HG02970 (cell line): ENCODE measurements around the gene SPATA22.
"Not testable (repeated sequence)": the region's sequence is repeated elsewhere in the genome, so short reads cannot be mapped to it uniquely, and the experiment has no call there.

Source experiments
- ATAC-seq: cut with Tn5 transposase; IDR thresholded peaks from one replicate; pipeline ENCODE4 v1.9.1; 2021; ENCODE audit warnings: mild to moderate bottlenecking, moderate library complexity, moderate number of reproducible peaks; ENCODE audit not compliant: unreplicated experiment, low FRiP score

SPATA22 gene

DNA sequence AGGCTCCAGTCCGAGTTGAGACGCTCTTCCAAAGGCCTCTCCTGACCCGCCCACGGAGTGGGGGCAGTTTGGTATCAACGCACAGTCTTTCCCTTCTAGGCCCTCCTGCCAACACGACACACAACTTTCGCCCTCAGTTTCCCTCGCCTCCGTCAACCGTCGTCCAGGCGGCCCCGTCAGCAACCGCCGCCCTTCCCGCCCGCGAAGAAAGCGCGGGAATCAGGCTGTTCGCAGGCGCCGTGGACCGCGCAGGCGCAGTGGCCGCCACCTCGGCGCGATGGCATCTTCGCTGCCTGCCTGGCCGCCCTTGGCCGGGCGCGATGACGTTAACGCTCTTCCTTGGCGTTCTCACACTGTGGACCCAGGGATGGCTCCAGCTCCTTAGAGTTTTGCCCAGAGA, at the start of gene SPATA22:
TSS of gene SPATA22 (minus strand) at position 221 of the 400 bp plus-strand sequence. CDS start 2,494 bp downstream, outside the sequence.
- ATAC-seq = no peak

DNA sequence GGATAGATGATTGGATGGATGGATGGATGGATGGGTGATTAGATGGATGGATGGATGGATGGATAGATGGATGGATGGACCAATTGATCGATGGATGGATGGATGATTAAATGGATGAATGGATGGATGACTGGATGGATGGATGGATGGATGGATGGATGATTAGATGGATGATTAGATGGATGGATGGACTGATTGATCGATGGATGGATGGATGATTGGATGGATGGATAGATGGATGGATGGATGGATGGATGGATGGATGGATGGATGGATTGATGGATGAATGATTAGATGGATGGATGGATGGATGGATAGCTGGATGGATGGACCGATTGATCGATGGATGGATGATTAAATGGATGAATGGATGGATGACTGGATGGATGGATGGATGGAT, 47.9 kb upstream of the SPATA22 start:
- ATAC-seq = not testable (repeated sequence)

DNA sequence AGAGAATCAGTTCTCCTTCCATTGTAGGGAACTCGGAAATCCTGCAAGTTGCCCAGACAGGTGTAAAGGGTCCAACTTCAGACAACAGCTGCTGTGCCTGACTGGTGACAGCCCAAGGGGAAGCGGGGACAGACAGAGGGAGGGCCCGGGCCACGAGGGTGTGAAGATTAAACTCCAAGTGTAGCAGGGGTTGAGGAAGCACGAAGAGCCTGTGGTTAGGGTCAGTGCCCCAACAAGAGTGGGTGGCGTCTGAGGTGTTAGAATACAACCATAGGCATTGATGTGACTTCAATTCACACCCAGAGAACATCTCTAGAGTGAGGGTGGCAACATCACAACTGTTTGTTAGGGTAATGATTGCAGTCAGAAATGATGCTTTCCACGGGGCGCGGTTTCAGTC, 43.3 kb upstream of the SPATA22 start:
- ATAC-seq = no peak

- ATAC-seq = not testable (repeated sequence)
These were observed 42.5 kb upstream of the SPATA22 start for GRCh38 chr17:3514167-3514566.

DNA sequence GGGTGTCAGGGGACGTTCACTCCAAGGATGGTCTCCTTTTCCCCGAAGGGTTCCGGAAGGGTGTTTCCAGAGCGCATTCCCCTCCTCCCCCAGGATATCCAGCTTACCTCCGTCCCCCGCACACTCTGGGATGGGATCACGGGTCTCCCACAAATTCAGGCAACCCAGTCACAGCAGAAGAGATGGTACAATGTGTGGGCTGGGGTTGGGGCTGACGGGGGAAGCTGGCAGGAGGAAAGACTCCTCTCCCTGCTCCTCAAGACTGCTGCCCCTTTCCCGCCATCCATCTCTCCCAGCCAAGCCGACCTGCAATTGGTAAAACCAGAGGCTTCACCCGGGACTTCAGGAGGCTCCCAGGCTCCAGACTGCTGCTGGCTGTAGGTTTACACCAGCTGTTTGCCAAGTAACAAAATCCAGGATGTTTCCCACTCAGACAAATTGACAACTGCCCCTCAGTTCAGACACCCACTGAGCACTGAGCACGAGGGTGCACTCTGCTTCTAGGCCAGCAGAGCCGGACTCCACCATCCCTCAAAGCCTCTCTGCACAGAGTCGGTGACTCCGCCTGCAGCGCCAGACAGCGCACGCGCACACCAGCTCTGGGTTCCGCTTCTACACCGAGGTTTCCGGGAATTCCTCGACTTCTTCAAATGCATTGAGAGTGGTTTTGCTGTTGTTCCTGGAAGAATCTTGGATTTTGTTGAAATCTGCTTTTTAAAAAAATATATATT, 41.9 kb upstream of the SPATA22 start:
- no peak for ATAC-seq

DNA sequence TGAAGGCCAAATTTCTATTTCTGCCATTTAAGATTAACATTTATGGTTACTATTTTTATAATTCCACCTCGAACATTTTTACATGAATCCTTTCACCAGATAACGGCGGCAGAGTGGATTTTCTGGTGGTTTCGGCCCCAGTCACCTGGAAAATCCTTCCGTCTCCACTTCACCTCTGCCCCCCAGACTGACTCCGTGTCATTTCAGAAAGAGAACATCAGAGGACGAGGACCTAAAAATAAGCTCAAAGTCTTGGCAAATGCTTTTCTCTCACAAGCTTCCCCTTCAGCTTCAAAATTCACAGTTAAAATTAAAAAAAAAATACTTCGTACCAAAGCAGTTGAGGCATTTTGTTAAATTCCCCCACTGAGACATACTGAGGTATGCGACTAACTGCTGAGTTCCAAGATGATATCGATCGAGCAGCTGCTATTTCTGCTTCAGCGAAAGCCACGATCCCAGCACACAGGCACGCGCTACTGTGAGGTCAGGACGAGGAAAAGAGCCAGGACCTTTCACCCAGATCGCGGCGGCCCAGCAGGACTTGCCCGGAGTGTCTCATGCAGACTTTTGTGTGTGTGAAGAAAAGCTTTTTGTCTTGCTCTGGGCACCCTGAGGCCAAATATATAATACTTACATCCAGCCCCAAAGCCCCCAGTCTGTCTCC, 41.0 kb upstream of the SPATA22 start:
- ATAC-seq = no peak

DNA sequence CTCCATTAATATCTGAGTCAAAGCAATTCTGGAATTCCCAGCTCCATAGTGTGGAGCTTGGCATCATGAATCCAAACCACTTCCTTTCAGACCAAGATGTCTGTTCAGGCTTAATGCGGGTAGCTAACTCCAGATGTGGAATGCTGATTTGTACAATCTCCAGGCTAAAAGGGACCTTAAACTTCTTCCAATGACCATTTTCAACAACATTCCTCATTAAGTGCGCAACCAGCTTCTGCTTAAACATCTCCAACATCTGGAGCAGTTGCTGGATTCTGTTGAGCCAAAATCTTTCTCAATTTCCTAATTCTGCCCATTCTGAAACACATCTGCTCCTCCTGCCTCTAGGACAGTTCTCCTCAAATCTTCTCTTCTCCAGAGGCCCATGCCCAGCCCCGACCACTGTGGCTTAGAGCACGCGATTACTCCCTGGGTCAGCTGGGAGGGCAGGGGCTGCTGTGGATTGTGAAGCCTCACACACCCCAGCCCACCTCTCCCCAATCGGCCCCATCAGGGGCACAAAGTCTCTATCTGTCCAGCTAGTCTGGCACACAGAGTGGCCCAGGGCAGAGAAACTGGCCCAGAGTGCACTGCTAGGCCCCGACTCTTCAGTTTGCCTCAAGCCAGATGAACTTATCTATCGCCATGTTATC, 40.4 kb upstream of the SPATA22 start:
- ATAC-seq = no peak

GRCh38 chr17:3510090-3510489, 38.5 kb upstream of the SPATA22 start:
- ATAC-seq = no peak

- no peak for ATAC-seq
These were observed 36.2 kb upstream of the SPATA22 start for GRCh38 chr17:3507869-3508268.

- ATAC-seq = no peak
These were observed 35.5 kb upstream of the SPATA22 start for GRCh38 chr17:3507071-3507470.

GRCh38 chr17:3506054-3506453, 34.4 kb upstream of the SPATA22 start:
- ATAC-seq = no peak

DNA sequence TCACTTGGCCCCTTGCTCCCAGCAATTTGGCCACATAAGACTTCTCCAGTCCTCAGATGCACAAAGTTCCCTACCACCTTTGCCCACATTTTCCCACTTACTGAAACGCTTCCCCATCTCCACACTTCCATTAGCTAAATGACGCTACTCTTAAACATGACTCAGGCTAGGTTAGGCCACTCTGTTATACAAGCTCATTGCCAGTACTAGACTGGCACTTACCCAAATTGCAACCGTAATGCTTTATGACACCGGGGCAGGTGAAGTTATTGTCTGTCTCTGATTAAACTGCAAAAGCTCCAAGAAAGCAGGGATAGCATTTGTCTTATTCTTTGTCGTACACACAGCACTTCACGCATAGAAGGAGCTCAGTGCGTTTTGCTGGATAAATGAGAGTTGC, 33.4 kb upstream of the SPATA22 start:
- ATAC-seq = no peak

DNA sequence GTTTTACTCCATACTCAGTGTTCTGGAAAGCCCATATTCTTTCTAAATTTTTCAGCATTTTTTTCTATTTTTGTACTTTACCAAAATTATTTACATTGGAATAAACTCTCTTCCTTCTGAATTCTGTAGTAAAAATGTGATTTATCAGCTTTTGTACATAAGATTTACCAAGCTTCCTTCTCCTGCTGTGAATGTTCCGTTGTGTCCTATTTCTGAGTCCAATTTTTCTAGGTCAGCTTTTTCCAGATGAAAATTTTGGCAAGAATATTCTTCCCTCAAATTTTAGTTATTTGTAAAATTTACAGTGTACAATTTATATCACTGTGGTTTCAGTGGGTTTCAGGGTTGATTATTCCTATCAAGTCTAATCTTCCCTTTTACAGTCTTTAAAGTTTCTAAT, 31.7 kb upstream of the SPATA22 start:
- ATAC-seq = no peak

GRCh38 chr17:3502466-3502865, 30.8 kb upstream of the SPATA22 start:
- no peak for ATAC-seq

GRCh38 chr17:3501344-3501743, 29.7 kb upstream of the SPATA22 start:
- no peak for ATAC-seq

GRCh38 chr17:3497101-3497500, 25.5 kb upstream of the SPATA22 start:
- ATAC-seq = no peak

DNA sequence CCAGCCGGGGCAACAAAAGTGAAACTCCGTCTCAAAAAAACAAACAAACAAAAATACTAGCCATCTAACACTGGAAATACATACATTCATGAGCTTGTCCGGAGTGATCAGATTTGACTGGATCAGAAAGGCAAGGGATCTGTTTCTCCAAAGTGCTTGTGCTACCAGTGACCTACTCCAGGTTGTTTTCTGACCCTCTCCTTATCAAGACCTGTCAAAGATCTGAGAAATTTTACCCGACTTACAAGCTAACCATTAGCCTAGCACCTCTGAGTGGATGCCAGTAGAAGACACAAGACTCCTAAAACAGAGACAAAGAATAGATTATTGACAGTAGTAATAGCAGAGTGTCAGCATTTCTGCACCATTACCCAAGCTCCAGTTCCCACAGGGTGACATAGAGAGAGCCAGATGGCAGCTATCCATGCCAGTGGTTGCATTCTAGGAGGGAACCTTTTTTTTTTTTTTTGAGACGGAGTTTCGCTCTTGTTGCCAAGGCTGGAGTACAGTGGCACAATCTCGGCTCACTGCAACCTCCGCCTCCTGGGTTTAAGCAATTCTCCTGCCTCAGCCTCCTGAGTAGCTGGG, 14.0 kb upstream of the SPATA22 start:
- ATAC-seq = no peak

GRCh38 chr17:3482852-3483251, 11.2 kb upstream of the SPATA22 start:
- no peak for ATAC-seq

DNA sequence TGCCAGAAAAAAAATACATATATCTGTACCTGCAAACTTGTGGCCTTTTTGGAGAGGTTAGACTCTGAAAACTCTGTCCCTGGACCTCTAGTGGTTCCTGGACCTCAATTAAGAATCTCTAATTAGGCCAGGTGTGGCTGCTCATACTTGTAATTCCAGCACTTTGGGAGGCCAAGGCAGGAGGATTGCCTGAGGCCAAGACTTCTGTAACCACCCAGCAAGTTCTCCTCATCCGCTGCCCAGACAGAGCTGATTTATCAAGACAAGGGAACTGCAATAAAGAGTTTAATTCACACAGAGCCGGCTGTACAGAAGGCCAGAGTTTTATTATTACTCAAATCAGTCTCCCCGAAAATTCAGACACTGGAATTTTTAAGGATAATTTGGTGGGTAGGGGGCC, 8.4 kb upstream of the SPATA22 start:
- ATAC-seq = no peak

- ATAC-seq = no peak
These were observed 4.4 kb upstream of the SPATA22 start, which contains the start of gene ASPA for GRCh38 chr17:3475812-3476610. Gene ASPA, plus strand, starts transcription at chr17:3475997. Its CDS starts 163 bp downstream, at chr17:3476160.
